Vagina (tissue), 2 donors: ENCODE results near the gene PLEKHG4B.

ENCODE experiments used
- POLR2AphosphoS5 ChIP-seq, 2 donors: sonication (generic); formaldehyde crosslinking; IDR thresholded peaks; one replicate each; pipeline ENCODE4 v1.9.0; 2017; ENCODE audit warnings: antibody characterized with exemption in 2 of 2, mild to moderate bottlenecking in 2 of 2, low read depth in 1 of 2; ENCODE audit not compliant: insufficient read depth in 1 of 2
- TF ChIP-seq, protein P1 (sequence below), 3 experiments: fragments of 450-650 bp in 2 of 3; fragments of 200-600 bp in 1 of 3; sonication (generic) in 1 of 3; IDR thresholded peaks; one replicate each; pipeline ENCODE4 v1.5.1; 2017 to 2019; ENCODE audit warnings: antibody characterized with exemption in 3 of 3, mild to moderate bottlenecking in 2 of 3, moderate library complexity in 2 of 3

- TF ChIP-seq, protein P1, sequence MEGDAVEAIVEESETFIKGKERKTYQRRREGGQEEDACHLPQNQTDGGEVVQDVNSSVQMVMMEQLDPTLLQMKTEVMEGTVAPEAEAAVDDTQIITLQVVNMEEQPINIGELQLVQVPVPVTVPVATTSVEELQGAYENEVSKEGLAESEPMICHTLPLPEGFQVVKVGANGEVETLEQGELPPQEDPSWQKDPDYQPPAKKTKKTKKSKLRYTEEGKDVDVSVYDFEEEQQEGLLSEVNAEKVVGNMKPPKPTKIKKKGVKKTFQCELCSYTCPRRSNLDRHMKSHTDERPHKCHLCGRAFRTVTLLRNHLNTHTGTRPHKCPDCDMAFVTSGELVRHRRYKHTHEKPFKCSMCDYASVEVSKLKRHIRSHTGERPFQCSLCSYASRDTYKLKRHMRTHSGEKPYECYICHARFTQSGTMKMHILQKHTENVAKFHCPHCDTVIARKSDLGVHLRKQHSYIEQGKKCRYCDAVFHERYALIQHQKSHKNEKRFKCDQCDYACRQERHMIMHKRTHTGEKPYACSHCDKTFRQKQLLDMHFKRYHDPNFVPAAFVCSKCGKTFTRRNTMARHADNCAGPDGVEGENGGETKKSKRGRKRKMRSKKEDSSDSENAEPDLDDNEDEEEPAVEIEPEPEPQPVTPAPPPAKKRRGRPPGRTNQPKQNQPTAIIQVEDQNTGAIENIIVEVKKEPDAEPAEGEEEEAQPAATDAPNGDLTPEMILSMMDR (IDR thresholded peaks at IDR 0.05), result no peak
- TF ChIP-seq POLR2AphosphoS5 (IDR thresholded peaks at IDR 0.05; ENCODE audit: insufficient read depth in 1 of 2, low read depth in 1 of 2), result no peak
Measured at GRCh38 chr5:208449-209114, 116.6 kb downstream of the PLEKHG4B start.
